ENCODE measurements around the gene TRIM47.

DNA sequence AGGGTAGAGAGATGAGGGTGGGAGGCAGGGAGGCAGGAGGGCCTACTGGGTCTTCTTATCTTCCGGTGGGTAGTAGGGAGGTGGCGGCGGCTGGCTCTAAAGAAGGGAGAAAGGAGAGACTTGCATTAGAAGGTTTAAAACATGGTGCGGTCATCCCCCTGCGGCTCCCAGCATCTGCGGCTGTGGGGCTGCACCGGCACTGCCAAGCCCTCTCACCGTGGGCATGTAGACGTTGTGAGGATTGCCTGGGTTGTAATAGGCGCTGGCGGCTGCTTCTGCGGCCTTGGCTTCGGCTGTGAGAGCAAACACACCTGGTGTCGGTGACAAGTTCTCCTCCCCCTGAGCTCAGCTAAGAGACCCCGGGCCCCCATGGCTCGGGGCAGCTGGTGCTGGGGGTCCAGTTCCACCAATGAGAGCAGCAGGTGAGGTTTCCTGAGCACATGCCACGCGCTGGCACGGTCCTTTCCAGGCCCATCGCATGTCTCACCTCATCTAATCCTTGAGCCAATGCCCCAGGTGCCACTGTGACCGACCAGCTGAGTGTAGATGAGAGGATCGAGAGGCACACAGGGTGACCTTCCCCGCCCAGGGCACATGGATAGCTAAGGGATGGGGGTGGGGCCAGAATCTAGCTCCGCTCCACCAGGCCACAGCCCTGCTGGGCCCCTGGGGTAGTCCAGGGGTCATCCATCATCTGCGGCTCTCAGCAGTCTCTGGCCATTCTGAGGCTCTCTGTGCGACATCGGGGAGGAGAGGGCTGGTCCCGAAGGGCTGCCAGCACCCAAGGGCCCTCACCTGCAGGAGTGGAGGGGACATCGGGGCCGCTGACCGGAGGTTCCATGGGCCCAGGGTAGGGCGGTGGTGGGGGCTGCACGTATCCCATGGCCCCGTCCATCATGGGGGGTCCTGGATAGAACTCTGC lies 31.4 kb downstream of the TRIM47 start:
- peak; percentile 20; the same call in 1 of the 2 replicates for TF ChIP-seq ZNF143 (CRISPR knock-in tag; IDR thresholded peaks at IDR 0.05)
- TF ChIP-seq, protein P1, sequence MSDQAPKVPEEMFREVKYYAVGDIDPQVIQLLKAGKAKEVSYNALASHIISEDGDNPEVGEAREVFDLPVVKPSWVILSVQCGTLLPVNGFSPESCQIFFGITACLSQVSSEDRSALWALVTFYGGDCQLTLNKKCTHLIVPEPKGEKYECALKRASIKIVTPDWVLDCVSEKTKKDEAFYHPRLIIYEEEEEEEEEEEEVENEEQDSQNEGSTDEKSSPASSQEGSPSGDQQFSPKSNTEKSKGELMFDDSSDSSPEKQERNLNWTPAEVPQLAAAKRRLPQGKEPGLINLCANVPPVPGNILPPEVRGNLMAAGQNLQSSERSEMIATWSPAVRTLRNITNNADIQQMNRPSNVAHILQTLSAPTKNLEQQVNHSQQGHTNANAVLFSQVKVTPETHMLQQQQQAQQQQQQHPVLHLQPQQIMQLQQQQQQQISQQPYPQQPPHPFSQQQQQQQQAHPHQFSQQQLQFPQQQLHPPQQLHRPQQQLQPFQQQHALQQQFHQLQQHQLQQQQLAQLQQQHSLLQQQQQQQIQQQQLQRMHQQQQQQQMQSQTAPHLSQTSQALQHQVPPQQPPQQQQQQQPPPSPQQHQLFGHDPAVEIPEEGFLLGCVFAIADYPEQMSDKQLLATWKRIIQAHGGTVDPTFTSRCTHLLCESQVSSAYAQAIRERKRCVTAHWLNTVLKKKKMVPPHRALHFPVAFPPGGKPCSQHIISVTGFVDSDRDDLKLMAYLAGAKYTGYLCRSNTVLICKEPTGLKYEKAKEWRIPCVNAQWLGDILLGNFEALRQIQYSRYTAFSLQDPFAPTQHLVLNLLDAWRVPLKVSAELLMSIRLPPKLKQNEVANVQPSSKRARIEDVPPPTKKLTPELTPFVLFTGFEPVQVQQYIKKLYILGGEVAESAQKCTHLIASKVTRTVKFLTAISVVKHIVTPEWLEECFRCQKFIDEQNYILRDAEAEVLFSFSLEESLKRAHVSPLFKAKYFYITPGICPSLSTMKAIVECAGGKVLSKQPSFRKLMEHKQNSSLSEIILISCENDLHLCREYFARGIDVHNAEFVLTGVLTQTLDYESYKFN (CRISPR knock-in tag; conservative IDR thresholded peaks at IDR 0.05): peak; percentile 99
- TF ChIP-seq SMC3 (IDR thresholded peaks at IDR 0.05; ENCODE audit: low read length): no peak
- TF ChIP-seq, protein P2, sequence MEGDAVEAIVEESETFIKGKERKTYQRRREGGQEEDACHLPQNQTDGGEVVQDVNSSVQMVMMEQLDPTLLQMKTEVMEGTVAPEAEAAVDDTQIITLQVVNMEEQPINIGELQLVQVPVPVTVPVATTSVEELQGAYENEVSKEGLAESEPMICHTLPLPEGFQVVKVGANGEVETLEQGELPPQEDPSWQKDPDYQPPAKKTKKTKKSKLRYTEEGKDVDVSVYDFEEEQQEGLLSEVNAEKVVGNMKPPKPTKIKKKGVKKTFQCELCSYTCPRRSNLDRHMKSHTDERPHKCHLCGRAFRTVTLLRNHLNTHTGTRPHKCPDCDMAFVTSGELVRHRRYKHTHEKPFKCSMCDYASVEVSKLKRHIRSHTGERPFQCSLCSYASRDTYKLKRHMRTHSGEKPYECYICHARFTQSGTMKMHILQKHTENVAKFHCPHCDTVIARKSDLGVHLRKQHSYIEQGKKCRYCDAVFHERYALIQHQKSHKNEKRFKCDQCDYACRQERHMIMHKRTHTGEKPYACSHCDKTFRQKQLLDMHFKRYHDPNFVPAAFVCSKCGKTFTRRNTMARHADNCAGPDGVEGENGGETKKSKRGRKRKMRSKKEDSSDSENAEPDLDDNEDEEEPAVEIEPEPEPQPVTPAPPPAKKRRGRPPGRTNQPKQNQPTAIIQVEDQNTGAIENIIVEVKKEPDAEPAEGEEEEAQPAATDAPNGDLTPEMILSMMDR (CRISPR knock-in tag; IDR thresholded peaks at IDR 0.05): peak; percentile 27; the same call in 1 of the 2 replicates
- peak; percentile 42 for TF ChIP-seq ELF3 (CRISPR knock-in tag; IDR thresholded peaks at IDR 0.05)
- peak; percentile 62; the same call in 1 of the 2 replicates for TF ChIP-seq BHLHE40 (IDR thresholded peaks at IDR 0.05; ENCODE audit: low read length)
- TF ChIP-seq POLR2AphosphoS5 (IDR thresholded peaks at IDR 0.05; ENCODE audit: low read depth, low read length): no peak
- no peak for TF ChIP-seq SP1 (IDR thresholded peaks at IDR 0.05)
- TF ChIP-seq SP1 (CRISPR knock-in tag; IDR thresholded peaks at IDR 0.05): peak; percentile 77; the same call in 1 of the 2 replicates
- peak; percentile 99 for TF ChIP-seq MEIS2 (CRISPR knock-in tag; IDR thresholded peaks at IDR 0.05)
- TF ChIP-seq CEBPB (IDR thresholded peaks at IDR 0.05; ENCODE audit: borderline replicate concordance, low read depth, low read length): no peak
- no peak for TF ChIP-seq CHD4 (IDR thresholded peaks at IDR 0.05; ENCODE audit: borderline replicate concordance, low read length)
- TF ChIP-seq SCMH1 (CRISPR knock-in tag; IDR thresholded peaks at IDR 0.05; ENCODE audit: borderline replicate concordance): no peak

Measured in HepG2 (cell line).